Cardiac fibroblast (primary cell): ENCODE results near the gene FHDC1.
A peak's percentile ranks its signal among the peaks of the same experiment; 100 is the strongest.
"Not testable (repeated sequence)": the region's sequence is repeated elsewhere in the genome, so short reads cannot be mapped to it uniquely, and the experiment has no call there.

ENCODE experiments used
- DNase-seq, 2 donors: peaks; one replicate each; pipeline versions ENCODE4 v3.0.0 to v3.0.0-alpha.2; 2010; ENCODE audit warnings: low read depth in 2 of 2
- H3K4me3 ChIP-seq, 2 donors: replicated peaks in 1 of 2; 1 replicate in 1 of 2; 2 replicates in 1 of 2; pipeline ENCODE4 v1.5.1; 2011; ENCODE audit warnings: low read depth in 2 of 2, low read length in 2 of 2, mild to moderate bottlenecking in 2 of 2, moderate library complexity in 1 of 2
- CTCF ChIP-seq: IDR thresholded peaks from one replicate; pipeline ENCODE4 v1.5.1; 2011; ENCODE audit warnings: low read depth, mild to moderate bottlenecking, low read length, inconsistent platforms

Gene FHDC1

GRCh38 chr4:152935631-152936445 is at the start of gene FHDC1:
Gene FHDC1 (plus strand): TSS chr4:152936323. CDS start chr4:152943058, 6,735 bp downstream.
- peak within 1 kb of the TSS; percentile 50 to 53 for H3K4me3 ChIP-seq

GRCh38 chr4:152887981-152888380 is 48.1 kb upstream of the FHDC1 start:
- H3K4me3 ChIP-seq = no peak overlapping the region
- no peak for DNase-seq
- no peak for TF ChIP-seq CTCF

More at GRCh38 chr4:152935631-152936445, at the start of gene FHDC1:
- TF ChIP-seq CTCF = no peak
- DNase-seq = no peak

- no peak for TF ChIP-seq CTCF
- no peak overlapping the region for H3K4me3 ChIP-seq
- DNase-seq = no peak
Measured at GRCh38 chr4:152892974-152893373, 43.1 kb upstream of the FHDC1 start.

- TF ChIP-seq CTCF = no peak
Measured at GRCh38 chr4:152894673-152895072, 41.5 kb upstream of the FHDC1 start.

GRCh38 chr4:152896811-152897210 is 39.3 kb upstream of the FHDC1 start:
- TF ChIP-seq CTCF = no peak
- peak; percentile 4 to 15 for DNase-seq
- H3K4me3 ChIP-seq = no peak overlapping the region

More at GRCh38 chr4:152894673-152895072, 41.5 kb upstream of the FHDC1 start:
- H3K4me3 ChIP-seq = no peak overlapping the region
- peak; percentile 40 to 86 for DNase-seq

- not testable (repeated sequence) for H3K4me3 ChIP-seq, DNase-seq
Measured at GRCh38 chr4:152898133-152898532, 38.0 kb upstream of the FHDC1 start.

- TF ChIP-seq CTCF = no peak
- no peak overlapping the region for H3K4me3 ChIP-seq
- DNase-seq = no peak
Measured at GRCh38 chr4:152898606-152899005, 37.5 kb upstream of the FHDC1 start.
